HG03103 (cell line): ENCODE measurements around the gene SLK.

ENCODE experiments used
- ATAC-seq: cut with Tn5 transposase; IDR thresholded peaks from one replicate; pipeline ENCODE4 v1.9.1; 2021; ENCODE audit warnings: low read depth; ENCODE audit not compliant: unreplicated experiment

Gene SLK

DNA sequence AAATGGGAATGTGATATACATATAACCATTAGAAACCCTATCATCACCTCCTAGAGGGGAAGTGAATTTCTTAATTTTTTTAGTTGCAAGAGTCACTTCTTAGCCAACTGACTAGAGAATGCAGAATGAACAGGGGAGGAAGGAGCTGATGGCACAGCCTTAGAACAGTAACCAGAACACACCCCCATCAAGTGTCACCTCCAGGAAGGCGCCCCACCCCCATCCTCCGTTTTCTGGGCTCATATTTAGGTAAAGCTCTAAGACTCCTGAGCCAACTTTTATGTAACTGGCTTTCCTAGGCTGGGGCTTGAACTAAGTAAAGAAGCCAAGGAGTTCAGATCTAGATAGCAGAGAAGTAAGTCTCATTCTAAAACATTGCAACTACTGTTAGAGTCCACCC is 64.7 kb downstream of the SLK start:
- no peak for ATAC-seq

DNA sequence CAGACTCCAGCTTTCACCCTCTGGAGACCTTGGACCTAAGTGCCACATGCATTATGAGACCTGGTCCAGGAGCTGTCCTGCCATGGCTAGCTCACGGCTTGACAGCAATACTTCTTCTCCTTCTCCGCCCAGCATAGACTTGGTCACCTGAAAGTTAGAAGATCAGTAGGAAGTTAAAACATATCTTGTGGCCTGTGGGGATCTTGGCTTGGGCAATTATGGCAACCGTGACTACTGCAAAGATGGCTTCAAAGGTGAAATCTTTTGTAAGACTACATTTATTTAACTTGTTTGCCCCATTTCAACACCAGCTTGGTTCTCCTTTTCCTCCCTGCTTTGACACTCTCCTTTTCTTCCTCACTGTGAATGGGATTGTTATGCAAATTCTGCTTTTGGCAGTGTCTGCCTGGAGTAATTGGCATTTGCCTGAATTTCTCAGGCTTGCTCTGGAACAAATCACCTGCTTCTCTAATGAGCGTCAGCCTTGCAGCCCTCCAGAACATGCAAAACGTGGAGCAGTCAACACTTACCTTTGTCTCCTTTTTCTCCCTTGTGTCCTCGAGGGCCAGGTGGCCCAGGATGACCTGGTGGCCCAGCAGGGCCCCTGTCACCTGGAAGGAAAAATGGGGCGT is 65.3 kb downstream of the SLK start:
- no peak for ATAC-seq

DNA sequence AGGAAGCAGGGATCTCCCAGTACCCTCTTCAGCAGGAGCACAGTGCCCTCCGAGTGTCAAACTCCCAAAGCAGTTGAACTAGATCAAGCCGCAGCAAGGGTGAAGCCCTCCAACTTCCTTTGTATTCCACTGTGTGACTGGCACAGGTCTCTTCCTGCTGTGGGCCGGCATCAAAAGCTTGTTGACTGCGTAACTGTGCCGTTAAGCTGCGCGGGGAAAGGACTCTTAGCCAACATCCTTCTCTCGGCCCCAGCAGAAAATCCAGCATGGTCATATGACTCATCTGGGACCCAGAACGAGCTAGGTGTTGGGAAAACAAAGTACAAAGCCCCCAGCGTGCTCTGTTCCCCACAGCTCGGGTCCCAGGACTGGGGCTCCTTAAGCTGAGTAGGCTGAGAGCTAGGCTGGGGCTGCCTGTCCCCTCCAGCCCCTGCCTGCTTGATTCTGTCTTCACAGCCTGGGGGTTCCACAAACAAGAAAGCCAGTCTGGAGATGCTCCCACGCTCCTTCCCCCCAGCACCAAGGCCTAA is 66.5 kb downstream of the SLK start:
- no peak for ATAC-seq

DNA sequence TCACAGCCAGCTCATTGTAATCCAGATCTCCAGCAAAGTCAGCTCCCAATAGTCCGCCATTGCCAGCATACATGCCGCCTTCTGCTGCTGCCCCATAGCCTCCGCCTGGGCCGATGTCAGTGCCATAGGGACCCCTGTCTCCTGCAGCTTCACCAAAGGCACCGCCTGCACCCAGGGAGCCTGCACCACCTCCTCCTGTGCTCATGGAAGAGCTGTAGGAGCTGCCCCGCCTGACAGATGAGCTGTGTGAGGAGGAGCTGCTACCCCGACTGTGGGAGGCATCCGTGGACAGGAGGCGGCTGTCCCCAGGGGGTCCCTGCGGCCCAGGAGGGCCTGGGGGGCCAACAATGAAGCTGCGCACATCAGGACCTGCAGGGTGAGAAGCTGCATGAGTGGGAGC is 67.0 kb downstream of the SLK start:
- no peak for ATAC-seq

DNA sequence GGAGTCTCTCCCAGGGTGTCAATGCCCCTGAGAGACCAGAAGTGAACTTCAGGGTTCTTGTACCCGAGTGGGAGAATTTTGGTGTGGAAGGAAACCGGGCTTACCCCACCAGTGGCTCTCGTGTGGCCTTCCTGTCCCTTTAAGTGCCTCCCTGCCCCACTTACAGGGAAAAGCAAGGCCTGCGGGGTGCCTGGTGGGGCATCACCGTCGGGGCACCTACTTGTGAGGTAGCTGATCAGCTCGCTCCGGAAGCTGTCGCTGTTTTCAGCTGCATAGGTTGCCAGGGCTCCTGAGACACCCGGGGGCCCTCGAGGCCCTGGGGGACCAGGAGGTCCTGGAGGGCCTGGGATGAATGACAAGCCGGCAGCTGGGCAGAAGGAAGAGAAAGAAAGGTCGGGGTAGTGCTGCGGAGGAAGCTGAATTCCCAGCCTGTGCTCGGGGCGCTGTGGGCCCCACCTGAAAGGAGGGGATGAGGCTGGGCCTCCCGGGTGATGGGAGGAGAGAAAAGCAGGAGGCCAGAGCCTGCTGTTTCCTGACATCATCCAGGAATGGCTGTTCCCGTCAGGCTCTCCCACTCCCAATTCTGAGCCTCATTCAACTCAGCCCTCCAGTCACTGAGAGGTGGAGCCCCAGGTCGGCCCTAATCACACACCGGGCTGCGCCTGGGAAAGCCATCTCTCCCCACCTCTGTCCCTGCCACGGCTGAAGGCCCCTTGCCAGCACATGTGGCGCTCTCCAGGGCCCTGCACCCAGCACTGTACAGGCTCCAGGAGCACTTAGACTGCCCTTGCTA is 67.7 kb downstream of the SLK start:
- ATAC-seq, result no peak

DNA sequence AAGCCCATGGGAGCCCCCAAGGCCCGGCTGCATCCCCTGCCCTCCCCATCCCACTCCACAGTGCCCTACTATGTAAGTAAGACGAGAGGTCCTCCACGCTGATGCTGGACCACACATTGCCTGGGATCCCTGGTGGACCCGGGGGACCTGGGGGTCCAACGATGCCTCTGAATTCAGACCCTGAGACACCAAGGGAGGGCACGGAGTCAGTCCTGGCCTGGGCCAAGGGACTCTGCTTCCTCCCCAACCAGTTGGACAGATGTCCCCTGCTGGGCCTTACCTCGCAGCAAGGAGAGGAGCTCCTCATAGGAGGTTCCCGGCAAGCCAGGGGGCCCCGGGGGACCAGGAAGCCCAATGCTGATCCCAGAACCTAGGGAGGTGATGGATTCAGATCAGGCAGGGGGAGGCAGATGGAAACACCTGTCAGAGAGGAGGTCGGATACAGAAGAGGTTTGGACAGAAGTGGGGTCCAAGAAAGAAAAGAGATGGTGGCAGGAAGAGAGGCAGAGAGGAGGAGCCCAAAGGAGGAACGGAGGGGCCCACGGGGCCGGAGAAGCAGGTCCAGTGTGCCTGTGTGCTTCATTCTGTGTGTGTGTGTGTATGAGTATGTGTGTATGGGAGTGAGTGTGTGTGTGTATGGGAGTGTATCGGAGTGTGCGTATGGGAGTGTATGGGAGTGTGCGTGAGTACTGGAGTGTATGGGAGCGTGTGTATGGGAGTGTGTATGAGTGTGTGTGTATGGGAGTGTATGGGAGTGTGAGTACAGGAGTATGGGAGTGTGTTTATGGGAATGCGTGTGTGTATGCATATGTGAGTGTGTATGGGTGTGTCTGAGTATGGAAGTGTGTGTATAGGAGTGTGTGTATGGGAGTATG is 68.5 kb downstream of the SLK start:
- ATAC-seq, result no peak

DNA sequence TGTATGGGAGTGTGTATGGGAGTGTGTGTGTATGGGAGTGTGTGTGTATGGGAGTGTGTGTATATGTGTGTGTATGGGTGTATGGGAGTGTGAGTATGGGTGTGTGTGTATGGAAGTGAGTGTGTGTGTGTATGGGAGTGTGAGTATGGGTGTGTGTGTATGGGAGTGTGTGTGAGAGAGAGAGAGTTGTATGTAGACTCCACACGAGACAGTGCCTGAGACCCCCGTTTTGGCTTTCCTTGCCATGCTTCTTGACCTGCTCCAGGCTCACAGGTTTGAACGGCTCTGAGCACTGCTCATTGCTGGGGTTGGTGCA is 69.1 kb downstream of the SLK start:
- no peak for ATAC-seq

DNA sequence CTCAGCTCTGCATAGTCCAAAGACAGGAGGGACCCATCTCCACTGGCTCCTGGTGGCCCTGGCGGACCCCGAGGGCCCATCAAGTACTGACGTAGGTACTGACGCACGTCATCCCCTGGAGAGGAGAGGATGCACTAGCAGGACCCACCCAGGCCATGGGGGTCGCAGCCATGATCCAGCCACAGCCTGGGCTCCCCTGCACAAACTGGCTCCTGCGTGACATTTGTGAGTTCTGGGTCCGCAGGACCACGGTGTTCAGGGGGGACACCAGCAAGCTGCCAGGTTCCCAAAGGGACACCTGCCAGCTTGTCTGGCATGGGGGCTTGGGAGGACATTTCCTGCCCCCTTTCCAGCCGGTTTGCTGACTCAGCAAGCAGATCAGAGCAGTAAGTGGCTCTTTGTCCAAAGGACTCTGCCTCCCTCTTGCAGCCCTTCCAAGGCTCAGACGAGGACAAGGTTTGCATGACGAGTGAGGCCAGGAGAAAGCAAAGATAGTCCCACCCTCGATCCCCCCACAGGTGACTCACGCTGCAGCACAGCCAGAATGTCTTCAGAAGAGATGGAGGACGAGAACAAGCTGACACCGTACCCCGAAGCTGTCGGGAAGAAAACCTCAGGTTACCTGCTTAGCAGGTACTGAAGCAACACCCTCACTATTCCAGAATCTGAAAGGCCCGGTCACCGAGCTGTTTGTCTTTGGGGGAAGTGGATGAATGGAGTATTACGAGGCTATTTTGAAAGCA is 69.7 kb downstream of the SLK start:
- no peak for ATAC-seq

DNA sequence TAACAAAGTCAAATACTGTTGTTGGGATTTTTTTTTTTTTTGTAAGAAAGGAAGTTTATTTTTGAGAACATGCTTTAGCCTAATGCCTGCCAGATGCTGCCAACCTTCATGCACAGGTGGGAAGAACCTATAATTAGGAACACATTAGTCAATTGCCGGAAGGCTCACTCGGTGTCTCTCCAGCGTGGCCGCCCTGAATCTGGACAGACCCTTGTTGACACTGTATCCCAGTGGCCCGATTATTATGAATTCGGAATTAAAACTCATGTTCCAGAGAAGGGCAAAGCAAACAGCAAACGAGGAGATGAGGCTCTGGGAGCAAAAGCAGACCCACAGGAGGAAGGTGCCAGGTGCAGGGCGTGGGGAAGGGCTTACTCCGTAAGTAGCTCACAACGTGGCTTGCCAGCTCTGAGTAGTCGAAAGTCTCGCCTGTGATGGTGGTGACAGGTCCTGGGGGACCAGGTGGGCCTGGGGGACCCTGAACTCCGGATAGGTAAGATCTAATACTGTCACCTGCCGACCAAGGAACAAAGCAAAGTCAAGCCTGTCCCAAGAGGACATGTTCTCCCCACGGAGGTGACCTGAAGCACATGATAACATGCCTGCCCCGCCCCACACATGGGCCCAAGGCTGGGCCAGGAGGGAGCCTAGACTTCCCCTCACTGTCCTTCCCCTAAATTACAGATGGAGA is 70.5 kb downstream of the SLK start:
- no peak for ATAC-seq

DNA sequence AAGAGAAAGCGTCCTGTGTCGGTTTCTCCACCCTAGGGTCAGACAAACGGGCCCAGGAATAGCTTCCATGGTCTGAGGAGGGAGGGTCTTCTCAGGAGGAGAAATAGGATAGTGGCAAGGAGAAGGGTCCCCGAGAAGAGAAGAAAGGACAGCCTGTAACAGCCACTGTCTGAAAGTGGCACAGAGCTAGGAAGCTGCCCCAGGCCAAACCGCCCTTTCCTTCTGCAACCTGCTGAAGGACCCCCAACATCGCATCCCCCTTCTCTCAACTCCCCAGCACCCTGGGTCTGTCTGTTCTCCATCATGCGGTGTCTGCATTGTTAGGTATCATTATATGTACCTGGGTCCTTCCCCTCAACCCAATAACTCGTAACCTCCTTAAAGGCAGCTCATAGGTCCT is 71.6 kb downstream of the SLK start:
- no peak for ATAC-seq

DNA sequence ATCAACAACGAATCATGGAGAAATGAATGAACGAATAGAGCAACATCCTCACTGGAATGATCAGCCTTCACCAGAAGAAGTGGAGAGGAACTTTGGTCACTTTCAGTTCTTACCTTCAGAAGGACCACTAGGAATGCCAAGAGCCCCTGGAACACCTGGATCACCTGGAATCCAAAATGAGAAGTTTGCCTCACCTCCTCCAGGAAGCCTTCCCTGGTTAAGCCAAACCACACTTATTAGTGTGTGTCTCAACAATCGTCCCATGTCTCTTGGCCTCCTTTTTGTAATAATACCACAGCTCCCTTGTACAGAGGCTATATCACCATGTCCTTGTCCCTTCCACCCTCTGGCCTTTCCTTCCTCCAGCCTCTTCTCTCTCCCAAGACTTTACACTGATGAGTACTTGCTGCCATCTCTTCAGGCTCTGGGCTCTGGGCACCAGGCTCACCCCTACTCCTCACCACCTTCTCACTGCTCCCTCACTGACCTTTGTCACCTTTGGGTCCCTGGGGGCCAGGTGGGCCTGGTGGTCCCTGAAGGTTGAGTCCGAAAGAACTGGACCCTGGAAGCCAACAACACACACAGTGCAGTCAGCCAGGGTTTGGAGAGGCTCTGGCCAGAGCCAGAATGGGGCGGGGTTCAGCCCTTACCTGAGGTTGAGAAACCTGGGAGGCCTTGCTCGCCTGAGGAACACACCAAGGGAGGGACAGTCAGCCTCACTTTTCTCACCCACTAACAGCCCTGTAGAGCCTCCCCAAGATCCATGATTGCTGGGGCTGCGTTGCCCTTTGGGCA is 72.2 kb downstream of the SLK start:
- ATAC-seq, result no peak

DNA sequence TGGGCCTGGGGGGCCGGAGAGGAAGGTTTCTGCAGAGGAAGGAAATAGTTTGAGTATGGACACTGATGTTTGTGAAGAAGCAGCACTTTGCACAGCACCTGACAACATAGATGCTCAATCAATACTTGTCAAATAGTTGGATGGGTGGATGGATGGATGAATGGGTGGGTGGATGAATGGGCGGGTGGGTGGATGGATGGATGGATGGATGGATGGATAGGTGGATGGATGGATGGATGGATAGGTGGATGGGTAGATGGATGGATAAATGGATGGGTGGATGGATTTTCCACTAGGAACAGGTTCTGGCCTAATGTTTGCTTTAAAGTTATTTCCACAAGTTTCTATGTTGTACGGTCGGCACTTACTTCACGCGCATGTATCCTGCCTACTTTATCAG is 73.4 kb downstream of the SLK start:
- no peak for ATAC-seq

DNA sequence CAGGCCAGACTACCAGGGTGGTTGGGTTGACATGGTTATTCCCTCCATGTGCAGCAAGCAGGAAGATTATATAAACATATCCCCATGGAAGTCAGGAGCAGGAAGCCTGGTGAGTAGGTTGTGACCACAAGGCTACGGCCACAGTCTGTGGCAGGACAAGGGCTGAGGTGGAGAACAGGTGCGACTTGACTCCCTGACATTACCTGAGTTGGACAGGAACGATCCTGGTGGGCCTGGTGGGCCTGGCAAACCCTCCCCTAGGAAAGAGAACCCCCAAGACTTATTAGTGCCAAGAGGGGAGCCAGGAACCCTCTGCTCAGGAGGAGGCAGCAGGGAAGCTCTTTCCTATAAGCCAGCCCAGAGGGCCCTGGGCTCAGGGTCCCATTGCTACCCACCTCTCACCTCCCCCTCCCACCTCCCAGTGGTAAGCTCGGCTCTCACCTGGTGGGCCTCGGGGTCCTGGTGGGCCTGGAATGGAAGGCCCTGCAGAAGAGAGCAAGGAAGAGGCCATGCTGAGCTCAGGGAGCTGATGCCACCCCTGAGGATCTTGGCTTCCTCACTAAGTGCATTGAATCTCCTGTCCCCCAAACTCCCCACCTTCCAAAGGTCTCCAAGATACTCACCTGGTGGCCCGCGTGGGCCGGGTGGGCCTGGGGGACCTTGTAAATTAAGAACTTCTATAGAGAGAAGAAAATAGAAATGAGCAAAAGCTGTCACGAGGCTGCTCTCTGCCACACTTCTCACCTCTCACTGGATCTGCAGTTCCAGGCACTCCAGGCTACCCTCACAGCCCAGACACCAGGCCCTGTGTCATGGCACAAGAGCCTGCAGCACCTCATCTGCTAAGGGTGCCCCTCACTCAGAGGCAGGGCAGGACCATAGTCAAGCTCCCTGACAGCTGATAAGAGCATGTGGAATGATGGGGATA is 74.2 kb downstream of the SLK start:
- no peak for ATAC-seq

DNA sequence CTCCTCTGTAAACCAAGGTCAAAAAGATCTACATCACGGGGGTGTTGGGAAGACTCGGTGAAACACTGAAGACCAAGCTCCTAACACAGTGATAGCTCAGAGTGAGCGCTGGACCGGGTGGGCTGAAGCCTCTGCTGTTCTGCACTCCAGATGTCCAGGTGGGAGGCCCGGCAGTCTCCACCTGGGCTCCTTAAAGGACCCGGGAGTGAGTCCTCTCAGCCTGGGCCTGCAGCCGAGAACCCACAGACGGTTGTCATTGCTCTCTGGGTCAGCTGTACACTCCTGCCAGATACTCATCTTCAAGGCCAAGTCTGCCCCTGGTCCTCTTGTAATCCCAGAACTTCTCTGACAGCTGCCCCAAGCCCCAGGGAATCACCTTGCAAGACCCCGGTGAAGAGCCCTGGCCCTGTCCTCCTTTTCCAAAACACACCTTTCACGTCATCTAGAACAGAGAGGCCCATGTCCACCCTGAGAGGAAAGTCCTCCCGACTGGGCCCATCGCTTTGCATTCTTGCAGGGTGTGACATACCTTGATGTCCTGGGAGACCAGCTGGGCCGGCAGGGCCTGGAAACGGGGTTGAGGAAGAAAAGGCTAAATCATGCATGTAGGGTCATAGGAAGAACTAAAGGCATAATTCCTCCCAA is 75.1 kb downstream of the SLK start:
- ATAC-seq, result no peak

DNA sequence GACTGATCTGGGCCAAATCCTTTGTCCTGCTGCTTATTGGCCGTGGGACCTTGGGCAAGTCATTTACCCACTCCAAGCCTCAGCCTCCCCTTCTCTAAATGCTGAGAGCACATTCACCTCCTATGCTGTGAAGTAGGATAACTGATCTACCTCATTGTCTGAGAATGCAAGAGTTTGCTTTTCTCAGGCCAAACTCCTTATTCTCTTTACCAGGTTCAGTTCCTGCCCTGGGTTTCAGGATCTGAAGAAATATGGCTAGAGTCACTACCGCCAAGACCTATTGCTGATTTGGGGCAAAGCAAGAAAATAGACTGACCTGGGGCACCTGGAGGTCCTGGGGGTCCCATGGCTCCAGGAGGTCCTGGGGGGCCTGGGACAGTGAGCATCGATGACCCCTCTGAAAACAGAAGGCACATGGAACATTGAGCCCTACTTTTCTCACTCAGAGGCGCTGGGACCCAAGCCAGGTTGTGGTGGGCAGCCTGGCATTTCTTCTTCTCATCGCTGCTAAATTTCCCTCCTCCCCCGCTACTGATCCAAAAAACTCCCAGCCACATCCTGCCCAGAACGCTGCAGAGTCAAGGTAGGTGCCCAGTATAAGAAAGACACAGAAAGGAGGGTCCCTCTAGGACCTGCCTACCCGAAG is 76.4 kb downstream of the SLK start:
- no peak for ATAC-seq

DNA sequence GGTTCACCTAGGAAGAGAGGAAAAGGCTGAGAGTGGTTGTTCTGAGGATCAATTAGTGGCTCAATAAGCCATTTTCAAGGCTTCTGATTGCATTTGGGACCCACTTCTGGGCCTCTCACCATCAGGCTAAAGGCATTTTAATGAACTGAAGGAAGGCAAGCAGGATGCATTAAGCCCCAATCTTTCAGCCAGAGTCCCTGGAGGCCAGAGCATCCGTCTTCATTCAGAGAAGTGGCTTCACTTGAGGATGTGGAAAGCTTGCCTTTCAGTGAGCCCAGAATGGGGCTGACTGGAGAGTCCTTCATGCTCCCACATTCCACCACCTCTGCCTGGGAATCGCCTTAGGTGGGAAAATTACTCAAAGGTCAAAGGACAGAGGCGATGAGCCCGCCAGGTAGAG is 76.9 kb downstream of the SLK start:
- ATAC-seq, result no peak
